WI38 (cell line): ENCODE measurements around the gene ISLR.
"Not testable (repeated sequence)": the region's sequence is repeated elsewhere in the genome, so short reads cannot be mapped to it uniquely, and the experiment has no call there.

Experiments used
- H3K4me3 ChIP-seq: 2 replicates; pipeline ENCODE4 v1.5.1; 2011; ENCODE audit warnings: low read depth, mild to moderate bottlenecking, control low read depth, low read length
- CTCF ChIP-seq: IDR thresholded peaks from 2 replicates; pipeline ENCODE4 v1.5.1; 2012; ENCODE audit warnings: low read depth, mild to moderate bottlenecking, control low read depth, low read length

The ISLR gene

GRCh38 chr15:74158855-74159650 lies 14.5 kb upstream of the ISLR start:
- H3K4me3 ChIP-seq: no peak overlapping the region
- no peak for TF ChIP-seq CTCF

- no peak for TF ChIP-seq CTCF
- no peak overlapping the region for H3K4me3 ChIP-seq
Measured at GRCh38 chr15:74159773-74160172, 13.7 kb upstream of the ISLR start.

GRCh38 chr15:74160390-74160789 lies 13.1 kb upstream of the ISLR start:
- not testable (repeated sequence) for H3K4me3 ChIP-seq

GRCh38 chr15:74162195-74162536 lies 11.3 kb upstream of the ISLR start:
- H3K4me3 ChIP-seq: not testable (repeated sequence)

GRCh38 chr15:74165461-74165860 lies 8.0 kb upstream of the ISLR start:
- no peak for TF ChIP-seq CTCF
- no peak overlapping the region for H3K4me3 ChIP-seq

GRCh38 chr15:74167891-74168331 lies 5.6 kb upstream of the ISLR start:
- TF ChIP-seq CTCF: no peak
- no peak overlapping the region for H3K4me3 ChIP-seq

- TF ChIP-seq CTCF: no peak
- no peak overlapping the region for H3K4me3 ChIP-seq
Measured at GRCh38 chr15:74168711-74169126, 4.8 kb upstream of the ISLR start.

GRCh38 chr15:74170071-74170844 lies 3.3 kb upstream of the ISLR start:
- no peak for TF ChIP-seq CTCF
- H3K4me3 ChIP-seq: no peak overlapping the region
